SH-SY5Y (cell line): ENCODE results near the gene GJA3.

Experiments
- GATA2 ChIP-seq: IDR thresholded peaks from 2 replicates; pipeline ENCODE4 v1.6.1; 2011; ENCODE audit warnings: mild to moderate bottlenecking, low read depth, low read length
- GATA3 ChIP-seq: IDR thresholded peaks from 2 replicates; pipeline ENCODE4 v1.6.1; 2011; ENCODE audit warnings: low read depth, mild to moderate bottlenecking, low read length, moderate library complexity

GRCh38 chr13:20093951-20094350 is 66.9 kb downstream of the GJA3 start:
- no peak for TF ChIP-seq GATA2
- no peak for TF ChIP-seq GATA3
